Tibial nerve (tissue), 4 donors: ENCODE results near the gene IGF2. TPM values are rescaled to one million over a fixed set of nuclear protein-coding genes. Genes with fewer than 3 reads are reported as not detected.

Experiments
- DNase-seq, 2 donors: peaks; one replicate each; pipeline ENCODE4 v3.0.0-alpha.2; 2019; ENCODE audit warnings: low spot score in 2 of 2
- H3K27ac ChIP-seq, 4 donors: fragments of 200-600 bp; sonication (generic) in 3 of 4; one replicate each; pipeline ENCODE4 v1.5.1; 2017 to 2019; ENCODE audit warnings: mild to moderate bottlenecking in 1 of 4
- H3K27me3 ChIP-seq, 2 donors: fragments of 200-600 bp; sonication (generic) in 1 of 2; one replicate each; pipeline versions ENCODE4 v1.5.1 to v1.6.0; 2017 to 2019
- H3K36me3 ChIP-seq, 3 donors: fragments of 200-600 bp; sonication (generic); one replicate each; pipeline ENCODE4 v1.5.1; 2018 to 2019
- H3K4me1 ChIP-seq, 4 donors: fragments of 200-600 bp; sonication (generic) in 3 of 4; one replicate each; pipeline ENCODE4 v1.5.1; 2017 to 2019
- H3K4me3 ChIP-seq, 4 donors: fragments of 200-600 bp; sonication (generic) in 3 of 4; one replicate each; pipeline ENCODE4 v1.5.1; 2017 to 2019; ENCODE audit warnings: mild to moderate bottlenecking in 1 of 4, moderate library complexity in 1 of 4
- H3K9me3 ChIP-seq, 4 donors: fragments of 200-600 bp; sonication (generic) in 3 of 4; one replicate each; pipeline ENCODE4 v1.5.1; 2017 to 2019
- CTCF ChIP-seq, 5 experiments: fragments of 200-600 bp in 3 of 5; fragments of 450-650 bp in 2 of 5; sonication (generic) in 3 of 5; IDR thresholded peaks; one replicate each; pipeline ENCODE4 v1.5.1; 2016 to 2019; ENCODE audit warnings: antibody characterized with exemption in 5 of 5, mild to moderate bottlenecking in 3 of 5, moderate library complexity in 2 of 5
- EP300 ChIP-seq, 2 donors: sonication (generic); formaldehyde crosslinking; IDR thresholded peaks; one replicate each; pipeline ENCODE4 v1.6.1; 2017; ENCODE audit warnings: antibody characterized with exemption in 2 of 2, mild to moderate bottlenecking in 1 of 2
- POLR2A ChIP-seq, 2 donors: fragments of 450-650 bp; IDR thresholded peaks; one replicate each; pipeline ENCODE4 v1.6.1; 2017; ENCODE audit warnings: antibody characterized with exemption in 2 of 2, mild to moderate bottlenecking in 2 of 2, moderate library complexity in 2 of 2
- WGBS, 2 donors: methylation state at CpG; one replicate each; pipeline ENCODE4 v1.1.5; 2018; 5-methylcytosine and 5-hydroxymethylcytosine counted together
- total RNA-seq, 4 donors: library from RNA; depleted of rRNA; stranded (reverse); fragments of >200 nt; gene quantifications; one replicate each; pipeline ENCODE4 v1.1.0, GENCODE V29; 2016

Gene IGF2
- total RNA-seq, 4 donors from 2014 or later: 131 to 246 (median 173) TPM

DNA sequence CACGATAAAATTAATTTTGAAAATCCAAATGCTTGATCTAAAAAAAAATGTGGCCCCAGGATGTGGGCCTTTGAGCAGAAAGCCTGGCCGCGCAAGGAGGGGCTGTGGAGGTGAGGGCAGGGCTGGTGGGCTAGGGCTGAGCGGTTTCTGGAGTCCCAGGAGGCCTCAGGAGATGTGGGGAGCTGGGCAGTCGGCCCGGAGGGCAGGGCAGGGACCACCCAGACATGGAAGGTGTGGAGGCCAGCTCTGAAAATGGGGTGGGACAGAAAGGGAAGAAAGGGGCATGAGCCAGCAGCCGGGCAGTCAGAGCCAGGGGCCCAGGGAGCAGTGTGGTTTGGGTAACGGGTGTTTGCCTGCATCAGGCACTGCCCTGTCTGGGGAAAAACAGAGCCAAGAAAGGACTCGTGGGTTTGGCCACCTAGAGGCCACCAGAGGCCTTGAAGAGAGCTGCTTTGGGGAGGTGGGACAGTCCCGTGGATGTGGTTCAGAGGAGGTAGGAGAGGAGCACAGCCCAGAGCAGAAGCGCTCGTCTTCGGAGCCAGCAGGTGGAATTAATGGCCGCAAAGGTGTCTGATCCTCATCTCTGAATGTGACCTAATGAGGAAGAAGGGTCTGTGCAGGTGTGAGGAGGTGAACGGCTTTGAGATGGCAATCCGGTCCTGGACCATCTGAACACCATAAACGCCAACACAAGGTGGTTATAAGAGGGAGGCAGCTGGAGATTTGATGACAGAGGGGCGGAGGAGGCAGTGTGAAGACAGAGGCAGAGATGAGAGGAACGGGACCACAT is 50.2 kb downstream of the IGF2 start:
- no peak for DNase-seq
- 73 to 78% methylated on average over 19 of the region's 19 CpGs for WGBS, 2 donors
- Histone ChIP-seq H3K27ac (no peak overlapping the region), H3K36me3 (no peaks in the 10 kb centered on the region), H3K4me3 (no peak overlapping the region), H3K9me3 (peaks cover 0 to 10% (median 2%) of the 10 kb centered on the region in 4 donors), H3K27me3 (no peaks in the 10 kb centered on the region), H3K4me1 (peaks cover 0 to 4% (median 0%) of the 10 kb centered on the region in 4 donors)
- TF ChIP-seq POLR2A (IDR thresholded peaks at IDR 0.05) (no peak), CTCF (IDR thresholded peaks at IDR 0.05) (no peak), EP300 (IDR thresholded peaks at IDR 0.05) (no peak)

DNA sequence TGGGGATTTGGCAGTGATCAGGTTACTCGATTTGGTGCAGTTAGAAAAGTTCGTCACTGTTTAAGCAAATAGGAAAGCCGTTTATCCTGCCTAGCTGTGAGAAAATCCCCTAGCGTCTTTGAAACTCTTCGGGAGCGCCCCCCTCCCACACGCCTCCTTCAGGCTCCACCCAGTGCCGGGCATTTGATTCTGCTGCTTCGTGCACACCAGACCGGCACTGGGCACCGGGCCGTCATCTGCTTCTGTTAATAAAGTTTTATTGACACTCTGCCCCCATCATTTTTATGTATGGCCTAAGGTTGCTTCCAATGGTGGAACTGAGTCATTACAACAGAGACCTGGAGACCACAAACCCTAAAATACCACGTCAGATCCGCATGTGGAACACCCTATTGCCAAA is 50.9 kb downstream of the IGF2 start:
- no peak for DNase-seq
- no peaks in the 10 kb centered on the region for H3K27me3 ChIP-seq
- 79 to 82% methylated on average over 14 of the region's 14 CpGs for WGBS, 2 donors

GRCh38 chr11:2086239-2087040 is 52.7 kb downstream of the IGF2 start:
- peaks cover 0 to 19% (median 2%) of the 10 kb centered on the region in 4 donors for H3K9me3 ChIP-seq
- H3K36me3 ChIP-seq: no peaks in the 10 kb centered on the region
- no peak overlapping the region for H3K4me3 ChIP-seq
- 83% methylated on average over 23 to 24 of the region's 26 CpGs for WGBS, 2 donors
- no peak for TF ChIP-seq POLR2A (IDR thresholded peaks at IDR 0.05)
- TF ChIP-seq CTCF (IDR thresholded peaks at IDR 0.05): no peak
- no peak for TF ChIP-seq EP300 (IDR thresholded peaks at IDR 0.05)
- no peak overlapping the region for H3K27ac ChIP-seq
- no peak for DNase-seq
- H3K4me1 ChIP-seq: no peaks in the 10 kb centered on the region
- no peaks in the 10 kb centered on the region for H3K27me3 ChIP-seq

More for the DNA sequence above, 50.9 kb downstream of the IGF2 start:
- no peak for TF ChIP-seq CTCF (IDR thresholded peaks at IDR 0.05)
- no peak for TF ChIP-seq EP300 (IDR thresholded peaks at IDR 0.05)
- no peak for TF ChIP-seq POLR2A (IDR thresholded peaks at IDR 0.05)
- peaks cover 0 to 3% (median 0%) of the 10 kb centered on the region in 4 donors for H3K4me1 ChIP-seq
- no peaks in the 10 kb centered on the region for H3K36me3 ChIP-seq
- peaks cover 0 to 16% (median 2%) of the 10 kb centered on the region in 4 donors for H3K9me3 ChIP-seq
- H3K27ac ChIP-seq: no peak overlapping the region
- H3K4me3 ChIP-seq: no peak overlapping the region

DNA sequence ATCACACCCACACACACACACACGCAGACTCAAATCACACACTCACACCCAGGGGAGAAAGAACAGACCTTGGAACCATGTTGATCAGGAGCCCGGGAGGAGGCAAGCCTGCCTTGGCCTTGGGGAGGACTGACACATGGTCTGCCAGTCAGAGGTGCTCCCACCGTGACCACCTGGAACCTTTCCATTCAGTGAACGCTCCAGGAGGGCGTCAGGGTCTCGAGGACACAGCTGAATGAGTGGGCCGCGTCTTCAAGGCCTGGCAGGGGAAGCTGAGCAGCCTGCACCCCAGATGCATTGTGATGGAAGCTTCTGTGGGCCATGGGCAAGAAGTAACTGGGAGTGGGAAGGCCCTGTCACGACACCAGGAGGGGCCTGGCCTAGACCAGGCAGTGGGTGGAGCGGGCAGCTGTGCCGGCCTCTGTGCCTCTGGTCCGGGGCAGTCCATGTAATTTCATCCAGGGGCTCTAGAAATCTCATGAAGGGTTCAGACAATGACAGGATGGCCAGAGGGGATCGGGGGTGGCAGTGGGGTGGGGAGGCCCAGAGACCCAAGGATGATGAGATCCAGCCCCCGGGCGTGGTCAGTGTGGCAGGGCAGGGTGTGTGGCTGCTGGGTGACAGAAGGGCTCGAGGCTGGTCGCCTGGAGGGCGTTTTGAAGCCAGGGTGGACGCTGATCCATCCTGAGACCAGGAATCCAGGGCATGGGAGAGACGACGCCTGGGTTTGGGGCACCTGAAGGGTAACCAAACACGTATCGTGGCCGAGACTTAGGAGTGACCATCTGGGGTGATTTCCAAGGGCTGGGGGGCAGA is 53.7 kb downstream of the IGF2 start:
- H3K9me3 ChIP-seq: peaks cover 0 to 19% (median 2%) of the 10 kb centered on the region in 4 donors
- H3K4me3 ChIP-seq: no peak overlapping the region
- no peak for DNase-seq
- H3K4me1 ChIP-seq: no peaks in the 10 kb centered on the region
- TF ChIP-seq POLR2A (IDR thresholded peaks at IDR 0.05) (no peak), EP300 (IDR thresholded peaks at IDR 0.05) (no peak), CTCF (IDR thresholded peaks at IDR 0.05) (no peak)
- no peaks in the 10 kb centered on the region for H3K36me3 ChIP-seq
- no peak overlapping the region for H3K27ac ChIP-seq
- no peaks in the 10 kb centered on the region for H3K27me3 ChIP-seq
- 87 to 89% methylated on average over 17 to 24 of the region's 24 CpGs for whole genome bisulfite sequencing, 2 donors
